Effector memory CD4-positive, alpha-beta T cell (primary cell): ENCODE measurements around the gene ZNF343.
A peak's percentile ranks its signal among the peaks of the same experiment; 100 is the strongest.

ENCODE experiments used
- DNase-seq, 3 donors: peaks; one replicate each; pipeline ENCODE4 v3.0.0-alpha.2; 2020
- H3K27ac ChIP-seq: 2 replicates; pipeline ENCODE4 v1.7.0; 2013; ENCODE audit warnings: mild to moderate bottlenecking, low read length, moderate library complexity; ENCODE audit not compliant: insufficient read depth, poor library complexity, severe bottlenecking
- H3K27me3 ChIP-seq: replicated peaks from 2 replicates; pipeline ENCODE4 v1.7.0; 2013; ENCODE audit warnings: mild to moderate bottlenecking, low read length; ENCODE audit not compliant: insufficient read depth, control insufficient read depth, poor library complexity, severe bottlenecking
- H3K36me3 ChIP-seq: 2 replicates; pipeline ENCODE4 v1.7.0; 2013; ENCODE audit warnings: mild to moderate bottlenecking, low read length, moderate library complexity; ENCODE audit not compliant: control insufficient read depth, insufficient read depth
- H3K4me1 ChIP-seq: 2 replicates; pipeline ENCODE4 v1.7.0; 2013; ENCODE audit warnings: low read length, mild to moderate bottlenecking; ENCODE audit not compliant: control insufficient read depth, insufficient read depth, poor library complexity, severe bottlenecking
- H3K4me3 ChIP-seq: 2 replicates; pipeline ENCODE4 v1.7.0; 2013; ENCODE audit warnings: low read length, low read depth, mild to moderate bottlenecking; ENCODE audit not compliant: insufficient read depth, poor library complexity, severe bottlenecking
- H3K9me3 ChIP-seq: 2 replicates; pipeline ENCODE4 v1.7.0; 2013; ENCODE audit warnings: mild to moderate bottlenecking, low read length, moderate library complexity; ENCODE audit not compliant: control insufficient read depth
- total RNA-seq, 3 donors: gene quantifications; one replicate each; lab custom pipeline; 2026; lab: John Stamatoyannopoulos, UW

The ZNF343 gene
- total RNA-seq = 4.8 to 7.9 (median 6.6) reads per million in 3 donors

DNA sequence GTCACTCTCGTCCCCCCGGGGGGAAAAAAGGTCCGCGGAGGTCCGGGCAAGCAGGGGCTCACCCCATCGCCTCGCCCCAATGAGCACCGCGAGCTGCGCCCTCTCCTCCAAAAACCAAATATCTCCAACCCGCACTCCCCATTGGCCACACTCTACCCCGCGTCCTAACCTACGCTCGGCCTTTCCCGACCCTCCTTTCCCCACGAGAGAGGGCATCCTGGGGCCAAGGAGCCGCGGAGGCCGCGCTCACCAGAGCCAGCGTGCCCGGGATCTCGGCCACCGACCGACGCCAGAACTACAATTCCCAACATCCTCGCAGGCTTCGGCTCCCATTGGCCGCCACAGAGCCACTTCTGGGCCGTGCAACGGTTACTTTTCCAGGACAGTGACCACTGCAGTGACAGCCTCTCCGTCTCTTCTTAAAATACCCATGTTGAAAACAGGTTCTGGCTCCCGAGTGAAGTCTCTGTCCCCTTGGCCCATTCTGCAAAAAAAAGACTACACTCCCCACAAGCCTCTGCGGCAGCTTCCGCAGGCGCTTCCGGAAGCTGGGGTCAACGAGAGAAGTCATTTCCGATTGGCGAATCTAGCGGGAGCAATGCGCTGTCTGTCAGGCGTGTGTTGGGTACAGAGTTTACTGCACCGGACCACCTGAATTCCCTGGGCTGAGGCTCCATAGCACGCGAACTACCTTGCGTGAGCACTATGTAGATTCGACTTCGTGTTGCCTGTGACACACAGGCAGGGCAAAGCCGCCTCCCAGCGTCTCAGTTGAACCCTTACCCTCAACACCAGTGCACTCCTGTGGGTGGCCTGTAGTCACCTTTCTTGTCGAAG lies at the start of gene ZNF343:
TSS of gene ZNF343 (minus strand) at position 285 of the 837 bp plus-strand sequence. CDS start 15,020 bp downstream, outside the sequence.
- Histone ChIP-seq H3K27me3 (no peaks in the 10 kb centered on the region), H3K4me1 (peaks cover 18% of the 10 kb centered on the region), H3K9me3 (no peaks in the 10 kb centered on the region), H3K36me3 (no peaks in the 10 kb centered on the region), H3K27ac (peak within 1 kb of the TSS; percentile 72), H3K4me3 (peak within 1 kb of the TSS; percentile 74)
- peak; percentile 46 to 66 (median 64) for DNase-seq

- Histone ChIP-seq H3K27me3 (peaks cover 21% of the 10 kb centered on the region), H3K27ac (no peak overlapping the region), H3K9me3 (no peaks in the 10 kb centered on the region), H3K36me3 (no peaks in the 10 kb centered on the region), H3K4me3 (no peak overlapping the region), H3K4me1 (no peaks in the 10 kb centered on the region)
- DNase-seq = no peak
Measured at GRCh38 chr20:2557873-2558580, 49.3 kb upstream of the ZNF343 start.

DNA sequence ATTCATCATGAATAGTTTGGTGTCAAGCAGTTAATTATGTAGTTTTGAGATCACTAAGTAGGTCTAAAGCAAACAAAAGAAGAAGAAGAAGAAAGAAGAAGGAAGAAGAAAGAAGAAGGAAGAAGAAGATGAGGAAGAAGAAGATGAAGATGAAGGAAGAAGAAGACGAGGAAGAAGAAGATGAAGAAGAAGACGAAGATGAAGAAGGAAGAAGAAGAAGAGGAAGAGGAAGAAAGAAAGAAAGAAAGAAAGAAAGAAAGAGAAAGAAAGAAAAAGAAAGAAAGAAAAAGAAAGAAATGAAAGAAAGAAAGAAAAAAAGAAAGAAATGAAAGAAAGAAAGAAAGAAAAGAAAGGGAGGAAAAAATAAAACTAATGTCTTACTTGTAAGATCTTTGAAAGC lies 36.9 kb upstream of the ZNF343 start:
- Histone ChIP-seq H3K27ac (no peak overlapping the region), H3K4me1 (no peaks in the 10 kb centered on the region), H3K36me3 (no peaks in the 10 kb centered on the region), H3K4me3 (no peak overlapping the region), H3K9me3 (no peaks in the 10 kb centered on the region), H3K27me3 (no peaks in the 10 kb centered on the region)
- DNase-seq = no peak

- no peaks in the 10 kb centered on the region for H3K27me3 ChIP-seq
- no peak for DNase-seq
- H3K4me3 ChIP-seq = no peak overlapping the region
- H3K4me1 ChIP-seq = no peaks in the 10 kb centered on the region
- no peaks in the 10 kb centered on the region for H3K9me3 ChIP-seq
- H3K27ac ChIP-seq = no peak overlapping the region
- H3K36me3 ChIP-seq = no peaks in the 10 kb centered on the region
Measured at GRCh38 chr20:2544211-2544610, 35.5 kb upstream of the ZNF343 start.

- no peak overlapping the region for H3K4me3 ChIP-seq
Measured at GRCh38 chr20:2542361-2542760, 33.6 kb upstream of the ZNF343 start.

GRCh38 chr20:2541940-2542339 lies 33.2 kb upstream of the ZNF343 start:
- H3K27ac ChIP-seq = no peak overlapping the region
- H3K4me3 ChIP-seq = no peak overlapping the region
- H3K4me1 ChIP-seq = no peaks in the 10 kb centered on the region
- DNase-seq = no peak
- H3K9me3 ChIP-seq = no peaks in the 10 kb centered on the region
- no peaks in the 10 kb centered on the region for H3K27me3 ChIP-seq
- no peaks in the 10 kb centered on the region for H3K36me3 ChIP-seq

More at GRCh38 chr20:2542361-2542760, 33.6 kb upstream of the ZNF343 start:
- H3K4me1 ChIP-seq = no peaks in the 10 kb centered on the region
- no peak for DNase-seq
- no peaks in the 10 kb centered on the region for H3K27me3 ChIP-seq
- H3K36me3 ChIP-seq = no peaks in the 10 kb centered on the region
- H3K27ac ChIP-seq = no peak overlapping the region
- no peaks in the 10 kb centered on the region for H3K9me3 ChIP-seq

GRCh38 chr20:2538931-2539720 lies 30.4 kb upstream of the ZNF343 start:
- Histone ChIP-seq H3K4me3 (no peak overlapping the region), H3K4me1 (no peaks in the 10 kb centered on the region), H3K9me3 (no peaks in the 10 kb centered on the region), H3K27ac (no peak overlapping the region), H3K36me3 (no peaks in the 10 kb centered on the region), H3K27me3 (no peaks in the 10 kb centered on the region)
- no peak for DNase-seq

GRCh38 chr20:2538356-2538755 lies 29.6 kb upstream of the ZNF343 start:
- no peaks in the 10 kb centered on the region for H3K4me1 ChIP-seq
- no peaks in the 10 kb centered on the region for H3K27me3 ChIP-seq
- H3K27ac ChIP-seq = no peak overlapping the region
- DNase-seq = no peak
- no peaks in the 10 kb centered on the region for H3K36me3 ChIP-seq
- no peak overlapping the region for H3K4me3 ChIP-seq
- H3K9me3 ChIP-seq = no peaks in the 10 kb centered on the region

DNA sequence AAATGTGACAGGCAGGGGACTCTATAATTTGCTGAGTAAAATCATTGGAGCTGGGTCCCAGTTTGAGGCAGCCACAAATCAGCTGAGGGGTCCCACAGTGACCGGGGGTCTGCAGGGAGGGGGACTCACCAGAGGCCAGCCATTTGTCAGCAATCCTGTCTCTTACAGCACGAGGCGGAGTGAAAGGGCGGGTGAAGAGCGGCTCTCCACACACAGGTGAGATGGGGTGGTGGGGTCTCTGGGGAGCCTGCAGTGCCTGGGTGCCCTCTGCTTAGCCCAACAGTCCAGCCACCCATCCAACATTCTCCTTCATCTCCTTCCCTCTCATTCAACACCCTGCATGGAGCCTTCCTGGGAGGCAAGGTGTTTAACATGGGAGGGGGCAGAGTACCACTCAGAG lies 28.4 kb upstream of the ZNF343 start:
- no peak for DNase-seq
- Histone ChIP-seq H3K4me3 (no peak overlapping the region), H3K27me3 (no peaks in the 10 kb centered on the region), H3K36me3 (no peaks in the 10 kb centered on the region), H3K9me3 (no peaks in the 10 kb centered on the region), H3K4me1 (no peaks in the 10 kb centered on the region), H3K27ac (no peak overlapping the region)
